ENCODE data around the gene SLC11A1. TPM values are rescaled to one million over a fixed set of nuclear protein-coding genes. Genes with fewer than 3 reads are reported as not detected.
A peak's percentile ranks its signal among the peaks of the same experiment; 100 is the strongest.

The SLC11A1 gene
- total RNA-seq, 2 experiments from 2014 or later: 0.13 to 0.23 TPM

DNA sequence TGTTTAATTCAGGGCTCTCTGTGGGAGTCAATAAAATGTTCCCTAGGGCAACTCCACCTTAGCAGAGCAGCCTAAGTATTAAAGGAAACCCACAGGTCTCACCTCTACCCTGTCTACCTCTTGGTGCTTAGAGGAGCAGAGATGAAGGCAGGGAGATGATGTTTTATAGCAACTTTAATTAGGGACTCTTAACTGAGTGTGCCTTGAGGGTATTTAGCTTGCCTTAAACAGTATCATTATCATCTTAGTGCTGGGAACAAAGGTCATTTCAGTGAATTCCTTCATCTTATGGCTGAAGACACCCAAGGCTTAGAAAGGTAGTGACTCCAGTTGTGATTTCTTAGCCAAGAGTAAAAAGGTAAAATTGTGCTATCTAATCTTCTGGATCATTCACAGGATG is 63.5 kb downstream of the SLC11A1 start:
- Mint-ChIP-seq H3K9me3 (no peaks in the 10 kb centered on the region), H3K27me3 (no peaks in the 10 kb centered on the region), H3K4me1 (ENCODE audit: low read depth) (no peaks in the 10 kb centered on the region), H3K36me3 (ENCODE audit: low read depth) (peaks cover 32% of the 10 kb centered on the region), H3K27ac (no peak overlapping the region), H3K4me3 (no peak overlapping the region)
- ATAC-seq (no peak), DNase-seq (no peak)
- intact Hi-C loops (cut with micrococcal nuclease): no loop called here
- ChIA-PET CTCF (no interaction called here), POLR2A (no interaction called here)
- TF ChIP-seq, protein P1, sequence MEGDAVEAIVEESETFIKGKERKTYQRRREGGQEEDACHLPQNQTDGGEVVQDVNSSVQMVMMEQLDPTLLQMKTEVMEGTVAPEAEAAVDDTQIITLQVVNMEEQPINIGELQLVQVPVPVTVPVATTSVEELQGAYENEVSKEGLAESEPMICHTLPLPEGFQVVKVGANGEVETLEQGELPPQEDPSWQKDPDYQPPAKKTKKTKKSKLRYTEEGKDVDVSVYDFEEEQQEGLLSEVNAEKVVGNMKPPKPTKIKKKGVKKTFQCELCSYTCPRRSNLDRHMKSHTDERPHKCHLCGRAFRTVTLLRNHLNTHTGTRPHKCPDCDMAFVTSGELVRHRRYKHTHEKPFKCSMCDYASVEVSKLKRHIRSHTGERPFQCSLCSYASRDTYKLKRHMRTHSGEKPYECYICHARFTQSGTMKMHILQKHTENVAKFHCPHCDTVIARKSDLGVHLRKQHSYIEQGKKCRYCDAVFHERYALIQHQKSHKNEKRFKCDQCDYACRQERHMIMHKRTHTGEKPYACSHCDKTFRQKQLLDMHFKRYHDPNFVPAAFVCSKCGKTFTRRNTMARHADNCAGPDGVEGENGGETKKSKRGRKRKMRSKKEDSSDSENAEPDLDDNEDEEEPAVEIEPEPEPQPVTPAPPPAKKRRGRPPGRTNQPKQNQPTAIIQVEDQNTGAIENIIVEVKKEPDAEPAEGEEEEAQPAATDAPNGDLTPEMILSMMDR (IDR thresholded peaks at IDR 0.05): no peak

Small RNA genes lying within 50 kb of the gene (microRNA-seq; reads per million reads assigned to microRNA genes)
- gene MIR26B (ENCODE audit: borderline microRNAs expressed, borderline replicate concordance) (19,246 reads per million, percentile 99 among the genes with 10 or more reads in this experiment), gene MIR6810 (ENCODE audit: borderline microRNAs expressed, borderline replicate concordance) (not detected)

Other genes starting within 250 kb of the SLC11A1 start
- gene CXCR1, start 215.3 kb upstream of the SLC11A1 start, total RNA-seq: not detected
- gene ARPC2, start 165.1 kb upstream of the SLC11A1 start, total RNA-seq: 100 to 1,000 TPM; 636 to 644 TPM
- gene GPBAR1, start 121.3 kb upstream of the SLC11A1 start, total RNA-seq: under 1 TPM; 0.16 to 0.45 TPM
- 10 to 100 TPM; 75.8 to 82.8 TPM for gene AAMP, start 112.1 kb upstream of the SLC11A1 start, total RNA-seq
- gene PNKD, start 111.8 kb upstream of the SLC11A1 start, total RNA-seq: 10 to 100 TPM; 19.8 to 24.4 TPM
- 10 to 100 TPM; 53.5 to 57.9 TPM for gene TMBIM1, start 89.8 kb upstream of the SLC11A1 start, total RNA-seq
- not detected for gene CATIP, start 25.4 kb upstream of the SLC11A1 start, total RNA-seq
- 10 to 100 TPM; 85.8 to 94.7 TPM for gene CTDSP1, start 17.6 kb downstream of the SLC11A1 start, total RNA-seq
- gene VIL1, start 36.9 kb downstream of the SLC11A1 start, total RNA-seq: not detected
- 10 to 100 TPM; 51.7 to 53.2 TPM for gene USP37, start 186.1 kb downstream of the SLC11A1 start, total RNA-seq
- gene CNOT9, start 186.6 kb downstream of the SLC11A1 start, total RNA-seq: 100 to 1,000 TPM; 106 to 119 TPM
- under 1 TPM; 0.34 to 0.49 TPM for gene PLCD4, start 225.6 kb downstream of the SLC11A1 start, total RNA-seq

Measured in activated CD8-positive, alpha-beta T cell treated with anti-CD3 and anti-CD28 coated beads for 36 hours (primary cell).